Measurements from ENCODE around the gene IRAK1.

IRAK1 gene

DNA sequence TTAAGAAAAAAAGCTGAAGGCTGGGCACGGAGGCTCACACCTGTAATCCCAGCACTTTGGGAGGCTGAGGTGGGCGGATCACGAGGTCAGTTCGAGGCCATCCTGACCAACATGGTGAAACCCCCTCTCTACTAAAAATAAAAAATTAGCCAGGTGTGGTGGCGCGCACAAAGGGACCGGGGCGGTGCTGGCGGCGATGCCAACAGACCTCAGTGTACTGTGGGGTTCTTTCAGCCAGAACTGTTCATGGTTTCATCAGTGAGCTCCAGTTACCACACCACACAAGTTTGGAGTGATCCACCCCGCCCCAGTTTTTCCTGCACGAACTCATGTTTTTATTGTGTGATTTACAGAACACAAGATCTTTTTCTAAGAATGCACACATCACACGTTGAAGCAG is 21.2 kb upstream of the IRAK1 start:
- DNase-seq (ENCODE audit: low read depth in 2 of 2): no peak

DNA sequence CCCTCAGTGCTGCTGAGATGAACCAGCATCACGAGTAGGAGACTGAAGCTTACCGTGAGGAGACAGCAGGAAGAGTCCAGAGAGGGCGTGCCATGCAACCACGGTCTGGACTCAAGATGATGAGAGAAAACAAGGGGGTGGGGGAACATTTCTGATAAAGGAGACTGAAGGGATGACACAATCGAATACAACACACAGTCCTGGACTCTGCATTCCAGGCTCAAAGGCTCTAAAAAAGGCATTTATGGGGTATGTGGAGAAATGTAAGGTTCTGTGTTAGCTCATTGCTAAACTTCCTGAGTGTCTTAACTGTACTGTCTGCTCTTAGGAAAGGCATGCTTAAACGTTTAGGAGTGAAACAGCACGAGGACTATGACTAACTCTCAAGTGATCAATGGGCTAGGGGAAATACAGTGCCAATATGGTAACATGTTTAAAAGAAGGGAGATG is 20.6 kb upstream of the IRAK1 start:
- no peak for DNase-seq (ENCODE audit: low read depth in 2 of 2)

DNA sequence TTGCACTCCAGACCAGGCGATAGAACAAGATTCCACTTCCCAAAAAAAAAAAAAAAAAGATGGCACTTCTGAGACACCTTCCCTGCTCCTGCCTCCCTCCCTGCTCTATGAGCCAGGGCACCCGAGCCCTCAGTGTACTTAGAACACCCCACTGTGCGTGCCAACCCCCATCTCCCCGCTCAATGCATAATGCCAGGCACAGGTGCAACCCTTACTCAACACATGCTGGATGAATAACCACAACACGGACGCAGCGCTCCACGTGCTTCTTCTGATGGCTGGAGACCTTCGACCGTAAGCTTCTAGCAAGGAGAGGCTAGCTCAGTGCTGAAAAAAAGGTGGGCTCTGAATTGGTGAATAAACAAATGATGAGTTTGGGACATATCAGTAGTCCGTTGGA is 19.9 kb upstream of the IRAK1 start:
- DNase-seq (ENCODE audit: low read depth in 2 of 2): no peak

DNA sequence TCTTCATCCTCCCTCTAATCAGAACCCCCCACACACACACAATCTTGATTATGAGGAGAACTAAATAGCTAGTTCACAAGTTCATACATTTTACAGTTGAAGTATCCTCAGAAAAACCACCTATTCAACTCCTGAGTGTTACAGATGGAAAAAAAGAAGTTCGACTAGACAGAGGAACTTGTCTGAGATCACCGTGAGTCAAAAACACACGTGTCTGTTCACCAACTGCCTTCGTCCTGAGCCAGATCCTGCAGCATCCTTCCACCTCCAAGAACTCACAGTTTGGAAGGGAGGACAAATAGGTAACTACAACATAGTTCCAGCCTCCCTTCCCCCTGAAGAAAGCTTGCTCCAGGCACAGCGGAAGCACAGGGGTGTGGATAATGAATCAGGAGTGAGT is 19.0 kb upstream of the IRAK1 start:
- DNase-seq (ENCODE audit: low read depth in 2 of 2): no peak

DNA sequence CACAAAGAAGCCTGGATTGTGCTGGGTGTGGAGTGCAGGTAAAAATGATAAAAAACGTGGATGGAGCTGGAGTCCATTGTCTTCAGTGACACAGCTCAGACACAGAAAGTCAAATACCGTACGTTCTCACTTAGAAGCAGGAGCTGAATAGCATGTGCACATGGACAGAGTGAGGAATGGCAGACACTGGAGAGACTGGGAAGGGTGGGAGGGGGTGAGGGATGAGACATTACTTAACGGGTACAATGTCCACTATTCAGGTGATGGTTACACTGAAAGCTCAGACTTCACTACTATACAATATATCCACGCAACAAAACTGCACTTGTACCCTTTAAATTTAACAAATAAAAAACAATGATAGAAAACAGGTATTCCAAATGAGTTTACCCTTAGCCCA is 18.1 kb upstream of the IRAK1 start:
- no peak for DNase-seq (ENCODE audit: low read depth in 2 of 2)

DNA sequence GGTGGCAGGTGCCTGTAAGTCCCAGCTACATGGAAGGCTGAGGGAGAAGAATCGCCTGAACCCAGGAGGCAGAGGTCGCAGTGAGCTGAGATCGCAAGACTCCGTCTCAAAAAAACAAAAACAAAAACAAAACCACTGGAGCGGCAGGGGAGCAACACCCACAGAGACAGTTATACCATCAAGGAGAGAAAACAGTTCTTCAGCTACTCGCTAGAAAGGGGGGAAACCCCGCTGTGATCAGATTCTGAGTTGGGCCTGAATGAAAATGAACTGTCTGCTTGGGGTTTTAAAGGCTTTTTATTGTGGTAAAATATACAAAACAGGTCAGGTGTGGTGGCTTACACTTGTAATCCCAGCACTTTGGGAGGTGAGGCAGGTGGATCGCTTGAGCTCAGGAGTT is 16.8 kb upstream of the IRAK1 start:
- no peak for DNase-seq (ENCODE audit: low read depth in 2 of 2)

DNA sequence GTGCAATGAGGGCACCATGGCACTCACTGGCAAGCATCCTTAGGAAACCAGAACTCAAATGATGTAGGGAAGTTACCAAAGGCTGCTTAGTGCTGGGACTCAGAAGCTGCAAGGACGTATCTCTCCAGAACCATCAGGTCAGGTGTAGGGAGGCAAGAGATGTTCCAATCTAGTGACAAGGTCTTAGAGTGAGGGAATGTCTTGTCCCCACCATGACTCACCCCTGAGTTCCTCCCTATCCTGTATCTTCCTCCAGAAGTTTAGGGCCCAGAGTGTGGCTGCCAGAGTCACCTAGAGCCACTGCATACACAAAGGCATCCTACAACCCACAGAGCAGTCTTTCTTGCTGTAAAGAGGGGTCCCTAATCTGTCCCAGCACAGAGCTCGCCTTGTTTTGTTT is 14.1 kb upstream of the IRAK1 start:
- no peak for DNase-seq (ENCODE audit: low read depth in 2 of 2)

DNA sequence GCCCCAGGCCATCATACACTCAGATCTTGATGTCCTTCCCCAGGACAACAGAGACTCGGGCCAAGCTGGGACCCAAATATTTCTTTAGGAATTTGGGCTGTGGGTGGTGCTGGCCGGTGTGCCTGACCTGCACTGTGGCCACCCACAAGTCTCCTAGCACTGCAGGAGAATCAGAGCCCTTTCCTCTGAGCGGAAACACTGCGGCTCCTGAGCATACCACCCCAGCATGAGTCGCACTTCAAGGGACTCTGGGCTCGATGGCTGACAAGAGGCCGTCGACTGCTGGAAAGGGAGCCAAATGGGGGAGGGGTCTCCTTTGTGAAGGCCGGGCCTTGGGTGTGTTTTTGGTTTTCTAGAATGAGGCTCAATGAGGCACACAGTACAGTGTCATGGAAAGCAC is 13.0 kb upstream of the IRAK1 start:
- DNase-seq (ENCODE audit: low read depth in 2 of 2): no peak

DNA sequence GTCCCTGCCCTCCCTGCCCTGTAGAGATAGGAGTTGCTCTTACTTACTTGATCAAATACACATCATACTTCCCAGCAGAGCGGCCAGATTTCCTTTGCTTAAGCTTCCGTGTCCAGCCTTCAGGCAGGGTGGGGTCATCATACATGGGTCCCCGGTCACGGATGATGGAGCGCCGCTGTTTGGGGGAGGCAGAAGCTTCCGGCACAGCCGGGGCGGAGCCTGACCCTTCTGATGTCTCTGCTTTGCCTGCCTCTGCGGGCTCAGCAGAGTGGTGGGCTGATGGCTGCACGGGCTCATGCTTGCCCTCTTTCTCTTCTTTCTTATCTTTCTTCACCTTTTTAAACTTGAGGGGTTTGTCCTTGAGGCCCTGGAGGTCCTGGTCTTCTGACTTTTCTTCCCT is 12.5 kb upstream of the IRAK1 start:
- no peak for DNase-seq (ENCODE audit: low read depth in 2 of 2)

DNA sequence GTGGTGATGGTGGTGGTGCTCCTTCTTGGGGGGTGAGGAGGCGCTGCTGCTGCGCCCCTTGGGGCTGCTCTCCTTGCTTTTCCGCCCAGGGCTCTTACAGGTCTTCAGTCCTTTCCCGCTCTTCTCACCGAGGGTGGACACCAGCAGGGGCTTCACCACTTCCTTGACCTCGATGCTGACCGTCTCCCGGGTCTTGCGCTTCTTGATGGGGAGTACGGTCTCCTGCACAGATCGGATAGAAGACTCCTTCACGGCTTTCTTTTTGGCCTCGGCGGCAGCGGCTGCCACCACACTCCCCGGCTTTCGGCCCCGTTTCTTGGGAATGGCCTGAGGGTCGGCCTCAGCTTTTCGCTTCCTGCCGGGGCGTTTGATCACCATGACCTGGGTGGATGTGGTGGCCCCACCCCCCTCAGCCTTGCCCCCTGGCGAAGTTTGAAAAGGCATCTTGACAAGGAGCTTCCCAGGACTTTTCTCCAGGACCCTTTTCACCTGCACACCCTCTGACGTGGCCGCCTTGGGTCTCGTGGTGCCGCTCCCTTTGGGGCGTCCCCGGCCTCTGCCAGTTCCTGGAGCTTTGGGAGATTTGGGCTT is 11.1 kb upstream of the IRAK1 start:
- no peak for DNase-seq (ENCODE audit: low read depth in 2 of 2)

DNA sequence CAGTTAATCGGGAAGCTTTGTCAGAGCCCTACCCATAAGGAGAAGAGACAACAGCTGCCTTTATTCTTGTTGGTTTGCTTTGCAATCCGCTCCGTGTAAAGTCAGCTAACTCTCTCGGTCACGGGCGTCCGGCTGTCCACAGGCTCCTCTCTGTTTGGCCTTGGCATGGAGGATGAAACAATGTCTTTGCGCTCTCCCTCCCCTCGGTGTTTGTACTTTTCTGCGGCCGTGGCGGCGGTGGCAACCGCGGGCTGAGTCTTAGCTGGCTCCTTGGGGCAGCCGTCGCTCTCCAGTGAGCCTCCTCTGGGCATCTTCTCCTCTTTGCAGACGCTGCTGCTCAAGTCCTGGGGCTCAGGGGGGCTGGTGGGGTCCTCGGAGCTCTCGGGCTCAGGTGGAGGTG is 10.6 kb upstream of the IRAK1 start:
- DNase-seq (ENCODE audit: low read depth in 2 of 2): no peak

DNA sequence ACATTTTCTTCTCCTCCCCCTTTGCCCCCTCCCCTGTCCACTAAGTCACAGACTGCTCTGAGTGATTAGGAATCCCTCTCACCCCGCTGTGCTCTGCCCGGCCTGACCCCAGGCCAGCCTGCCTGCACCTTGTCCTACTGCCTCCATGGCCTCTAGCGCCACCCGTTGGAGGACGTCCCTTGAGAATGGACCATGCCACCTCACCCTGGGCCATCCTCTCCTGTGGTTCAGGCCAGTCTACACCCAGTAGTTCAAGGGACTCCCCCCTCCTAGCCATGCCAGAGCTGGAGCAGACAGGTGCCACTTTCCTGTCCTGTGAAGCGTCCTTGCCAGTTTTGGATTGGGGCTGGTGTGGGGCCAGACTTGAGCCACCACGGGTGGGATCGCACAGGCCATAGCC is 9.7 kb upstream of the IRAK1 start:
- DNase-seq (ENCODE audit: low read depth in 2 of 2): no peak

DNA sequence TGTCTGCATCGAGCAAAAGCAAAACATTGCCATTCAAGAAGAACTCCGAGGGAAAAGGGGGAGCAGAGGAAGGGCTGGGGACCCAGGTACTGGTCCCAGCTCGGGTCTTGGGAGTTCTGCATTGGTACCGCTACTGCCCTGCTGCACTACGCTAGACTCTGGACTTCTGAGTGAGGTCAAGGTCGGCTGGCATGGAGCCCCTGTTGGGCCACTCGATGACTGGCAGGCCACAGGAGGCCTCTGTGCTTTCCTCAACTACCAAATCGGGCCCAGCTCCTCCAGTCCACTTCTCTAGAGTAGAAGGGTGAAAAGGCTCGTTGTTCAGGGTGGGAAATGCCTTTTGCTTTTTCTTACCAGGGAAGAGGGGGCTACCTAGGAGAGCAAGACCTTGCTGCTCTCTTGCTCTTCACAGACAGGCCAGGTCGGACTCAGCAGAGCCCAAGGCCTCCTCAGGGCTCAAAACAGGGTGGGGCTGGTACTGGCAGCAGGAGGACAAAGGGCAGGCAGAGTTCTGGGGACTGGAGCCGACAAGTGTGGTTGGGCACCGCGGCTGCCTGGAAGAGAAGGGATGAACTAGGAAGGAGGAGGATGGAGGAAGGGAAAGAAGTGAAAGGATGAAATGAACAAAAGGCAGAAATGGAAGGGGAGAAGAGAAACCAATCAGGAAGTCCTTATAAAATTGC is 8.9 kb upstream of the IRAK1 start:
- DNase-seq (ENCODE audit: low read depth in 2 of 2): no peak

DNA sequence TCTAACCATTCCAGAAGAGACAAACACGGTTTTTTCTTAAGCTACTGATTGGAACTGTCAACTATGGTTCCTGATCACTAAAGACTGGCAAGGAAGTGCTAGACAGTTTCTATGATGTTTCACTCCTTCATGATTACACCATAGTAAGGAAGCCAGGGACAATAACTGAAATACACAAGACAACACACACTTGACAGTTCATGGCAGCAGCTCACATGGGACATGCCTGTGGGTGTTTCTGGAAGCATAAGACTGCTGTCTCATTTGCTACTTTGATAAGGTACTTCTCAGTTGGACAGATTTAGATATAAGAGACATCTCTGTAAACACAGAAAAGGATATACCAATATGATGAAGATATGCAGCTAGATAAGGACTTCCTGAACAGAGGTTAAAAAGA is 8.3 kb upstream of the IRAK1 start:
- no peak for DNase-seq (ENCODE audit: low read depth in 2 of 2)

DNA sequence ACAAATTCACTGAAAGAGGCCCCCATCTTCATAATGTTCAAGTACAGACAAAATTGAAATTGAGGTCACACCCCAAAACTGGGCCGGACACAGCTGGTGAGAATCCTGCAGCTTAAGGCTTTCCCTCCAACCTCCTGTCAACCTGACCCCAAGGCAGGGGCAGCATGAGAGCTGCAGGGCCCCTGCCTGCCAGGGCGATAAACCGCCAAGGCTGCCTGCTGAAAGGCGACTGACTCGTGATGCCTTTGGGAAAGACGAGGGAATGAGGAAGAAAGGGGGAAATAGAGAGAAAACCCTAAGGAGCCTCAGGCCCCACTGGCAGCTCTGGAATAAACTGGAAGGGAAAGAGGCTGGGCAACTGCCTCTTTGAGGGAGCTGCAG is 7.3 kb upstream of the IRAK1 start:
- DNase-seq (ENCODE audit: low read depth in 2 of 2): no peak

DNA sequence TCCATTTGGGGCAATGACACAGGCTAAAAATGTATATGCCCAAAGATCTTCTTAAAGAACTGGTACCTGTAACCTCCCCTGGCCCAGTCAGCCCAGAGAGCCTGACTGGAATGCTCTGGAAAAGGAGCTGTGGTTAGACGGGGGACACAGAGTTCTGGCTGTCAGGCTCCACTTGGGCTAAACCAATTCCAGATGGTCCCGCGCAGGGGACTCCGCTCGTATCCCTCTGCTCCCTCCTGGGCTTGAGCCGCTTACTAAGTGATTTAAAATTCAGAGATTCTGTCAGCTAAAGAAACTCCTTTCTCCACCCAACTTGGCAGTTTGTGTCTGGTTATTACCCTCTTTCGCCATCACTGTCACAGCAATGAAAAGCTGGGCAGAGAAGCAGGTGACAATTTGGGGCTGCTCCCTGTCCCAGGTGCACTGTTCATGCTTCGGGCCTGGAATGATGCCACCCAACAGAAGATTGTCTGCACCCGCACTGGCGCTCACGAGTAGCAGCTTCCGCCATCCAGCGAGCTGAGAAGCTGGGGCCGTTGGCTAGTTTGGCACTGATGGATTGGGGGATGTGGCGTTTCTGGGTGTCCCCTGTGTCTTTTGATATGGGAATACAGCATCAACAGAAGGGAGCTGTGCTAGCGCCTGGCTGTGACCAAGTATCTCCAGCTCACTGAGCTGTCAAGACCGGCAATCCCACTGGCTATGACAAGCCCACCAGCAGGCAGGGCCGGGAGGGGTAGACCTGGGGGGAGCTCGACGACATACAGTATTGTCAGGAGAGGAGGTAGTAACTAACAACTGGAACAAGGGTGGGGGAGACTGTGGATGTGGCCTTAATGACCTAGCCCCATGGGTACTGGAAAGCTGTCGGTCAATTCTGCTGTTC is 6.7 kb upstream of the IRAK1 start:
- DNase-seq (ENCODE audit: low read depth in 2 of 2): no peak

DNA sequence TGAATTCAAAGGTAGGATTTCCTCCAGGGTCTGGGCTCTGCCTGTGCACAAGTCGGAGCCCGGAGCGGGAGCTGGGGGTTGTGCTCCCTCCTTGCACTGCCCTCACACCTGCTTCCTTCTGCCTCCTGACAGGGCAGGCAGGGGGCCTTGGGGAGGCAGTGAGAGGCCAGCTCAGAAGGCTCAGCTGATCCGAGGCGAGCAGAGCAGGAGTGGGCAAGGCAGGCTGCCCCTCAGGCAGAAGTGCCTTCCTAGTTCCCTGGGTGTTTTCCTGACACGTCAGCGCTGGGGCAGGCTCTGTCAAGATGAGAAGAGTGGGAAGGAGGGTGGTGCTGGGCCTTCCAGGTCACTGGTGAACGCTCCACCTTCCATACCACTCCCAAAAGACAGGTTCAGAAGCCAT is 5.5 kb upstream of the IRAK1 start:
- DNase-seq (ENCODE audit: low read depth in 2 of 2): no peak

DNA sequence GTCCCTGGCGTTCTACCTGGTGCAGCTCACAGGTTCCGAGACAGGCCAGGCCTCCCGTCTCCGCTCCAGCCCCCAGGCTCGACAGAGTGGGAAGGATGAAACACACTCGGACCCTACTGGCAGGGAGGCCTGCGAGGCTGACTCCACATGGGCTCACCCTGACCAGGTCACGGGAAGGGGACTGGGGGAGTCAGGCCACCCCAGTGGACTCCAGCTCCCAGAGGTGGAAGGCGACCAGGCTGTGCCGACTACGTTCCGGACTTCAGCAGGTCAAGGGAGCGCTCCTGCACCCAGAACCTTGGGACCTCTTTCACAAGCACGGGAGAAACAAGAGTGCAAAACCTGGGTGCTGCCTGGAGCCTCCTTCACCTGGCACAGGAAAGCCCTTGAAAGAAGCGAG is 4.6 kb upstream of the IRAK1 start:
- no peak for DNase-seq (ENCODE audit: low read depth in 2 of 2)

DNA sequence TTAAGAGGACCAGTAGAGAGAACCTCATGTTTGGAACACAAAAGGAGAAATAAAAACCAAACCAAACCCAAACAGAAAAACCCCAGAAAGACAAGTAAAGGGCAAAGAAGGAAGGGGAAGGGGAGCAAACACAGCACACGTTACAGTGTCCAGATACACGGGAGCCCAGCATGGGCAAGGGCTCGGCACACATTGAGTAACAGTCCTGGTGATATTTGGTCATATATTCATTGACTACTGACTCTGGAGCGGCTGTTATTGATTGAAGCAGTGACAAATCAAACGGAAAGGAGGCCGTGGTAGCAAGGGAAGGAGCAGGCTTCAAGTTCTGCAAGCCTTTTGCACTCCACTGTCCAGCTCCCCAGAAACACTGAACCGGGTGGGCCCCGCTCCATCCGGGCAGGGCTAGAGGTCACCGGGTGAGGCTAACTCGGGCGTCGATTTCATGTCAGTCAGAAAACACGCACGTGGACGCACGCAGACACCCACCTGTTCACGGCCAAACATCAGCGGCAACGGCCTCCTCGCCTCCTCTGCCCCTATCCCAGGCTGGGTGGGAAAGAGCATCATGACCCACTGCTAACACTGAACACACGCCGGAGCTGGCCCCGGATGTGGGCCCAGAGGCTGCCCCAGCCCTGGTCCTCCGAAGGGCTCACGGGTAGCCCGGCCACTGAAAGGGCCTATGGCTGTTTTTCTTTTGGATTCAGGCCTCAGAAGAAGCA is 3.7 kb upstream of the IRAK1 start:
- DNase-seq (ENCODE audit: low read depth in 2 of 2): no peak

DNA sequence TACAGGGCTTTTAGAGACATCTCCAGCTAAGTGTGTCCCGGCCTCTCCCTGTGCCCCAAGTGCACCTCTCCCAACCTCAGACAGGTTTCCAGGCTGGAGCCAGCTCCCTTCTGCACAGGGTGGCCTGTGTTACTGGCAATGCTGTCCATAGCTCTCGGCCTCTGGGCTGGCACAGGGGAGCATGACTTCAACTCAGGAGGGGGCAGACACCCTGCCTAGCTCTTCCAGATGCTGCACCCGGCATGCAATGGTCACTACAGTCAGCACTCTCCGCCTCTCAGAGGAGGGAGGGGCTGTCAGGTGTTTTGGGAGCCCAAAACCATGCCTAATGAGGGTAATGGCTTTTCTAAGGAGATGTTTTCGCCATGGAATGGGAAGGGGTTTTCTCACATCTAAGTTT is 2.4 kb upstream of the IRAK1 start:
- no peak for DNase-seq (ENCODE audit: low read depth in 2 of 2)

DNA sequence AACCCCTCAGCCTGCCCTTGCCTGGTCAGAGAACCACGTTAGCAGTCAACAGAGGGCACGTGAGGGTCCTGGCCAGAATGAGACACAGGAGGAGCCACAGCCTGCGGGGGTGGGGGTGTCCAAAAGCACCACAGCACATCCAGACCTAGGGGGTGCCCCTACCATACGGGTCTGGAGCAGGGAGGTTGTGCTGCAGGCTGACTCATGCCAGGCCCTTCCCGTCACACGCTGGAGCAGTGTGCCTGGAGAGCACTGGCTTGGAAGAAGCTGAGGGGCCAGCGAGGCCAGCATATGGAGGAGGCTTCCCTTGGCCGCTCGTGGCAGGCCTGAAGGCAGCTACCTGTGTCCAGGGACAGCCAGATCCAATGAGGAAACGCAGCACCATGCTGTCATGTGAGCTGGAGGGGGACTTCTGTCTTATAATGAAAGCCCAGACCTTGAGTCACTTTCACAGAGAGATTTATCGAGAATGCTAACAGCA is 1.5 kb upstream of the IRAK1 start:
- DNase-seq (ENCODE audit: low read depth in 2 of 2): no peak

DNA sequence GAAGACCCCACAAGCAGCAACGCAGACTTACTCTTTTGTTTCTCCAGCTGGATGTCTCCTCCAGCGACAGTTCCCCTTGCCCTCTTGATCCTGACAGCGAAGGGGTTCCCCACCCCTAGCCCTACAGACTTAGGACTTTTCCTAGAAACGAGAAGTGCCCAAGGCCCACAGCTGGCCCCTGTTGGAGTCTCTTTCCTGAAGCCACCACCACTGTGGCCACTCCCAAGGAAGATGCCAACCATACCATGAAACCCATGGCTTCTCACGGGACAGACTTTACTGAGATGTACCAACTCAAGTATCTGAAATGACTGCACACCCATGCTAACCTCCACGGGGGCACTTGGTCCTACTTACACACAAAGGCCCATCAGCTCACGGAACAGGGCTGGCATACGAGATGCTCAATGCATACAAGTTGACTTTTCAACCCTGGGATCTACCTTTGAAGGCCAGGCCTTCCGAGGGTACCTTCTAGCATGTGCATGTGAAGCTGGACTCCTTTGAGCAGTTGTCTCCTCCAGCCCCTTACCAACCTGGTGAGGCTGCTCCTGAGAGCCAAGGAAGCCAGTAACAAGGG is 924 bp upstream of the IRAK1 start:
- no peak for DNase-seq (ENCODE audit: low read depth in 2 of 2)
